ENCODE data around the gene PITPNC1.

DNA sequence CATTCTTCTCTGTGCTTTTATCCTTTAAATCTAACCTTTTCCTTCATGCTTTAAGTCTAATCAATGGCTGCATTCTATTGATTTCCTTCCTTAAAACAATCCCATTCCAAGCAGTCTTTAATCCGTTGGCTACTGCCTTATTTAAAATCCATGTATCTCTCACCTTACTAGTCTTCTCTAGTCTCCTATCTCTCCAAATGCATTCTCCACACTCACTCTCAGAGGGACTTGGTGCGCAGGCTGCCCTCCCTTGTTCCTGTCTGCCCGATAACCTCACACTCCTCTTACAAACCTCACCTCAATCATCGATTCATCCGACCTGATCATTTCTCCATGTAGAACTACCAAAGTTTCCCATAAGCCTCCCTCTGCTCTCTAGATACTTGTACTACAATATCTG lies 33.8 kb upstream of the PITPNC1 start:
- no peak for TF ChIP-seq POLR2A (IDR thresholded peaks at IDR 0.05)
- TF ChIP-seq, protein P1, sequence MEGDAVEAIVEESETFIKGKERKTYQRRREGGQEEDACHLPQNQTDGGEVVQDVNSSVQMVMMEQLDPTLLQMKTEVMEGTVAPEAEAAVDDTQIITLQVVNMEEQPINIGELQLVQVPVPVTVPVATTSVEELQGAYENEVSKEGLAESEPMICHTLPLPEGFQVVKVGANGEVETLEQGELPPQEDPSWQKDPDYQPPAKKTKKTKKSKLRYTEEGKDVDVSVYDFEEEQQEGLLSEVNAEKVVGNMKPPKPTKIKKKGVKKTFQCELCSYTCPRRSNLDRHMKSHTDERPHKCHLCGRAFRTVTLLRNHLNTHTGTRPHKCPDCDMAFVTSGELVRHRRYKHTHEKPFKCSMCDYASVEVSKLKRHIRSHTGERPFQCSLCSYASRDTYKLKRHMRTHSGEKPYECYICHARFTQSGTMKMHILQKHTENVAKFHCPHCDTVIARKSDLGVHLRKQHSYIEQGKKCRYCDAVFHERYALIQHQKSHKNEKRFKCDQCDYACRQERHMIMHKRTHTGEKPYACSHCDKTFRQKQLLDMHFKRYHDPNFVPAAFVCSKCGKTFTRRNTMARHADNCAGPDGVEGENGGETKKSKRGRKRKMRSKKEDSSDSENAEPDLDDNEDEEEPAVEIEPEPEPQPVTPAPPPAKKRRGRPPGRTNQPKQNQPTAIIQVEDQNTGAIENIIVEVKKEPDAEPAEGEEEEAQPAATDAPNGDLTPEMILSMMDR (IDR thresholded peaks at IDR 0.05), result no peak
- no peak for TF ChIP-seq POLR2AphosphoS5 (IDR thresholded peaks at IDR 0.05)

All from breast epithelium (tissue), 3 donors.